HepG2 (cell line): ENCODE data around the gene GATD1. TPM values are rescaled to one million over a fixed set of nuclear protein-coding genes. Genes with fewer than 3 reads are reported as not detected.
A peak's percentile ranks its signal among the peaks of the same experiment; 100 is the strongest.

Experiments
- ATF7-NPFF ChIP-seq: sonication (generic); formaldehyde crosslinking; IDR thresholded peaks from 2 replicates; pipeline ENCODE4 v1.8.1; 2023; ENCODE audit warnings: mild to moderate bottlenecking, low read depth, missing genetic modification reagents, moderate library complexity
- EZH2 ChIP-seq: conservative IDR thresholded peaks from 2 replicates; pipeline ENCODE4 v1.6.1; 2012; ENCODE audit warnings: mild to moderate bottlenecking, low read depth, low read length, moderate library complexity
- GMEB1 ChIP-seq: sonication (generic); formaldehyde crosslinking; IDR thresholded peaks from 2 replicates; pipeline ENCODE4 v1.5.1; 2020; ENCODE audit warnings: missing genetic modification reagents, mild to moderate bottlenecking, borderline replicate concordance
- NFYB ChIP-seq: sonication (generic); formaldehyde crosslinking; IDR thresholded peaks from 2 replicates; pipeline ENCODE4 v1.4.0; 2020; ENCODE audit warnings: missing genetic modification reagents
- NRL ChIP-seq: sonication (generic); formaldehyde crosslinking; IDR thresholded peaks from 2 replicates; pipeline ENCODE4 v1.5.0; 2020; ENCODE audit warnings: missing genetic modification reagents, mild to moderate bottlenecking, moderate library complexity, borderline replicate concordance
- POLR2AphosphoS2 ChIP-seq: IDR thresholded peaks from 2 replicates; pipeline ENCODE4 v1.6.1; 2011; ENCODE audit warnings: low read depth, low read length, improper control_type of control experiment
- SETDB1 ChIP-seq: sonication (generic); formaldehyde crosslinking; IDR thresholded peaks from 2 replicates; pipeline ENCODE4 v1.5.1; 2020; ENCODE audit warnings: missing genetic modification reagents, mild to moderate bottlenecking, borderline replicate concordance
- SP2 ChIP-seq: sonication (generic); formaldehyde crosslinking; IDR thresholded peaks from 2 replicates; pipeline ENCODE4 v1.5.1; 2020; ENCODE audit warnings: mild to moderate bottlenecking, missing genetic modification reagents
- ZNF331 ChIP-seq: sonication (generic); formaldehyde crosslinking; IDR thresholded peaks from 2 replicates; pipeline ENCODE4 v1.4.0; 2020; ENCODE audit warnings: missing genetic modification reagents
- ZNF550 ChIP-seq: sonication (generic); formaldehyde crosslinking; IDR thresholded peaks from 2 replicates; pipeline ENCODE4 v1.4.0; 2020; ENCODE audit warnings: mild to moderate bottlenecking, missing genetic modification reagents, borderline replicate concordance
- ZNF569 ChIP-seq: sonication (generic); formaldehyde crosslinking; IDR thresholded peaks from 2 replicates; pipeline ENCODE4 v1.5.0; 2020; ENCODE audit warnings: mild to moderate bottlenecking, missing genetic modification reagents, moderate library complexity, borderline replicate concordance
- ZNF615 ChIP-seq: sonication (generic); formaldehyde crosslinking; IDR thresholded peaks from 2 replicates; pipeline ENCODE4 v1.5.0; 2020; ENCODE audit warnings: mild to moderate bottlenecking, missing genetic modification reagents, borderline replicate concordance
- ZNF75D ChIP-seq: sonication (generic); formaldehyde crosslinking; IDR thresholded peaks from 2 replicates; pipeline ENCODE4 v1.8.1; 2023; ENCODE audit warnings: missing genetic modification reagents, mild to moderate bottlenecking, borderline replicate concordance
- ZNF782 ChIP-seq: sonication (generic); formaldehyde crosslinking; IDR thresholded peaks from 2 replicates; pipeline ENCODE4 v1.4.0; 2020; ENCODE audit warnings: missing genetic modification reagents, mild to moderate bottlenecking, borderline replicate concordance
- ZSCAN20 ChIP-seq: sonication (generic); formaldehyde crosslinking; IDR thresholded peaks from 2 replicates; pipeline ENCODE4 v1.4.0; 2020; ENCODE audit warnings: missing genetic modification reagents, mild to moderate bottlenecking, borderline replicate concordance
- ZSCAN30 ChIP-seq: sonication (generic); formaldehyde crosslinking; IDR thresholded peaks from 2 replicates; pipeline ENCODE4 v1.5.0; 2020; ENCODE audit warnings: mild to moderate bottlenecking, missing genetic modification reagents
- ZSCAN5A ChIP-seq: sonication (generic); formaldehyde crosslinking; IDR thresholded peaks from 2 replicates; pipeline ENCODE4 v1.8.0; 2022; ENCODE audit warnings: mild to moderate bottlenecking, missing genetic modification reagents, borderline replicate concordance
- polyA plus RNA-seq, 8 experiments: library from polyadenylated mRNA; depleted of rRNA in 3 of 8; stranded (reverse) in 7 of 8; unstranded in 1 of 8; fragments of >200 nt; fragmentation: Illumina TruSeq in 4 of 8; extraction: Trizol in 4 of 8; gene quantifications; 2 replicates each; pipeline versions ENCODE4 v1.2.1 to v1.2.3, GENCODE V29; 2011 to 2016; ENCODE audit warnings: low read depth in 4 of 8, missing spikeins in 1 of 8, mixed read lengths in 1 of 8; ENCODE audit not compliant: insufficient read depth in 1 of 8
- total RNA-seq, 5 experiments: library from RNA; depleted of rRNA; stranded (reverse); fragments of >200 nt; fragmentation: Illumina TruSeq; extraction: Trizol; gene quantifications; 2 replicates each; pipeline ENCODE4 v1.2.3, GENCODE V29; 2016; ENCODE audit warnings: low read depth in 1 of 5
- TF ChIP-seq, protein P1 (sequence below): sonication (generic); formaldehyde crosslinking; IDR thresholded peaks from 2 replicates; pipeline ENCODE4 v1.4.0; 2020; ENCODE audit warnings: missing genetic modification reagents
- TF ChIP-seq, protein P2 (sequence below): sonication (generic); formaldehyde crosslinking; IDR thresholded peaks from 2 replicates; pipeline ENCODE4 v1.9.0; 2021; ENCODE audit warnings: missing genetic modification reagents, mild to moderate bottlenecking, borderline replicate concordance
- TF ChIP-seq, protein P3 (sequence below): sonication (generic); formaldehyde crosslinking; IDR thresholded peaks from 2 replicates; pipeline ENCODE4 v1.4.0; 2020; ENCODE audit warnings: missing genetic modification reagents, borderline replicate concordance

The GATD1 gene
- total and polyA plus RNA-seq, 2 of the 13 experiments (the other 11 are each of a cell fraction or from before 2014, with no cell fraction given) = 31.3 to 60.5 TPM

GRCh38 chr11:818396-819128, 41.3 kb upstream of the GATD1 start, which contains the start of gene PNPLA2 (continued):
- TF ChIP-seq ZSCAN5A (CRISPR knock-in tag) (no peak), GMEB1 (CRISPR knock-in tag) (no peak), ZNF75D (CRISPR knock-in tag) (no peak), SETDB1 (CRISPR knock-in tag) (no peak), NRL (CRISPR knock-in tag) (no peak; the same call in 1 of the 2 replicates), ZNF331 (CRISPR knock-in tag) (no peak), ATF7-NPFF (CRISPR knock-in tag) (no peak), ZNF550 (CRISPR knock-in tag) (no peak), NFYB (CRISPR knock-in tag) (no peak), ZNF782 (CRISPR knock-in tag) (no peak), ZNF569 (CRISPR knock-in tag) (no peak), SP2 (CRISPR knock-in tag) (no peak), POLR2AphosphoS2 (no peak), ZSCAN20 (no peak), ZNF615 (CRISPR knock-in tag) (no peak), EZH2 (no peak), ZSCAN30 (CRISPR knock-in tag) (no peak)
- TF ChIP-seq, protein P1, sequence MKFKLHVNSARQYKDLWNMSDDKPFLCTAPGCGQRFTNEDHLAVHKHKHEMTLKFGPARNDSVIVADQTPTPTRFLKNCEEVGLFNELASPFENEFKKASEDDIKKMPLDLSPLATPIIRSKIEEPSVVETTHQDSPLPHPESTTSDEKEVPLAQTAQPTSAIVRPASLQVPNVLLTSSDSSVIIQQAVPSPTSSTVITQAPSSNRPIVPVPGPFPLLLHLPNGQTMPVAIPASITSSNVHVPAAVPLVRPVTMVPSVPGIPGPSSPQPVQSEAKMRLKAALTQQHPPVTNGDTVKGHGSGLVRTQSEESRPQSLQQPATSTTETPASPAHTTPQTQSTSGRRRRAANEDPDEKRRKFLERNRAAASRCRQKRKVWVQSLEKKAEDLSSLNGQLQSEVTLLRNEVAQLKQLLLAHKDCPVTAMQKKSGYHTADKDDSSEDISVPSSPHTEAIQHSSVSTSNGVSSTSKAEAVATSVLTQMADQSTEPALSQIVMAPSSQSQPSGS (CRISPR knock-in tag) = peak; percentile 94
- TF ChIP-seq, protein P2, sequence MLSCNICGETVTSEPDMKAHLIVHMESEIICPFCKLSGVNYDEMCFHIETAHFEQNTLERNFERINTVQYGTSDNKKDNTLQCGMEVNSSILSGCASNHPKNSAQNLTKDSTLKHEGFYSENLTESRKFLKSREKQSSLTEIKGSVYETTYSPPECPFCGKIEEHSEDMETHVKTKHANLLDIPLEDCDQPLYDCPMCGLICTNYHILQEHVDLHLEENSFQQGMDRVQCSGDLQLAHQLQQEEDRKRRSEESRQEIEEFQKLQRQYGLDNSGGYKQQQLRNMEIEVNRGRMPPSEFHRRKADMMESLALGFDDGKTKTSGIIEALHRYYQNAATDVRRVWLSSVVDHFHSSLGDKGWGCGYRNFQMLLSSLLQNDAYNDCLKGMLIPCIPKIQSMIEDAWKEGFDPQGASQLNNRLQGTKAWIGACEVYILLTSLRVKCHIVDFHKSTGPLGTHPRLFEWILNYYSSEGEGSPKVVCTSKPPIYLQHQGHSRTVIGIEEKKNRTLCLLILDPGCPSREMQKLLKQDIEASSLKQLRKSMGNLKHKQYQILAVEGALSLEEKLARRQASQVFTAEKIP (CRISPR knock-in tag) = no peak
- TF ChIP-seq, protein P3, sequence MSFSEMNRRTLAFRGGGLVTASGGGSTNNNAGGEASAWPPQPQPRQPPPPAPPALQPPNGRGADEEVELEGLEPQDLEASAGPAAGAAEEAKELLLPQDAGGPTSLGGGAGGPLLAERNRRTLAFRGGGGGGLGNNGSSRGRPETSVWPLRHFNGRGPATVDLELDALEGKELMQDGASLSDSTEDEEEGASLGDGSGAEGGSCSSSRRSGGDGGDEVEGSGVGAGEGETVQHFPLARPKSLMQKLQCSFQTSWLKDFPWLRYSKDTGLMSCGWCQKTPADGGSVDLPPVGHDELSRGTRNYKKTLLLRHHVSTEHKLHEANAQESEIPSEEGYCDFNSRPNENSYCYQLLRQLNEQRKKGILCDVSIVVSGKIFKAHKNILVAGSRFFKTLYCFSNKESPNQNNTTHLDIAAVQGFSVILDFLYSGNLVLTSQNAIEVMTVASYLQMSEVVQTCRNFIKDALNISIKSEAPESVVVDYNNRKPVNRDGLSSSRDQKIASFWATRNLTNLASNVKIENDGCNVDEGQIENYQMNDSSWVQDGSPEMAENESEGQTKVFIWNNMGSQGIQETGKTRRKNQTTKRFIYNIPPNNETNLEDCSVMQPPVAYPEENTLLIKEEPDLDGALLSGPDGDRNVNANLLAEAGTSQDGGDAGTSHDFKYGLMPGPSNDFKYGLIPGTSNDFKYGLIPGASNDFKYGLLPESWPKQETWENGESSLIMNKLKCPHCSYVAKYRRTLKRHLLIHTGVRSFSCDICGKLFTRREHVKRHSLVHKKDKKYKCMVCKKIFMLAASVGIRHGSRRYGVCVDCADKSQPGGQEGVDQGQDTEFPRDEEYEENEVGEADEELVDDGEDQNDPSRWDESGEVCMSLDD = peak; percentile 89
